Fibroblast of lung (primary cell): ENCODE measurements around the gene UMOD.

Source experiments
- CTCF ChIP-seq, 2 donors: IDR thresholded peaks in 1 of 2; conservative IDR thresholded peaks in 1 of 2; 1 replicate in 1 of 2; 2 replicates in 1 of 2; pipeline ENCODE4 v1.5.1; 2011 to 2012; ENCODE audit warnings: low read length in 2 of 2, control low read depth in 1 of 2, inconsistent platforms in 1 of 2, low read depth in 1 of 2, mild to moderate bottlenecking in 1 of 2
- EZH2 ChIP-seq: IDR thresholded peaks from 2 replicates; pipeline ENCODE4 v1.5.1; 2012; ENCODE audit warnings: low read length, control low read depth, mild to moderate bottlenecking; ENCODE audit errors: missing control alignments

DNA sequence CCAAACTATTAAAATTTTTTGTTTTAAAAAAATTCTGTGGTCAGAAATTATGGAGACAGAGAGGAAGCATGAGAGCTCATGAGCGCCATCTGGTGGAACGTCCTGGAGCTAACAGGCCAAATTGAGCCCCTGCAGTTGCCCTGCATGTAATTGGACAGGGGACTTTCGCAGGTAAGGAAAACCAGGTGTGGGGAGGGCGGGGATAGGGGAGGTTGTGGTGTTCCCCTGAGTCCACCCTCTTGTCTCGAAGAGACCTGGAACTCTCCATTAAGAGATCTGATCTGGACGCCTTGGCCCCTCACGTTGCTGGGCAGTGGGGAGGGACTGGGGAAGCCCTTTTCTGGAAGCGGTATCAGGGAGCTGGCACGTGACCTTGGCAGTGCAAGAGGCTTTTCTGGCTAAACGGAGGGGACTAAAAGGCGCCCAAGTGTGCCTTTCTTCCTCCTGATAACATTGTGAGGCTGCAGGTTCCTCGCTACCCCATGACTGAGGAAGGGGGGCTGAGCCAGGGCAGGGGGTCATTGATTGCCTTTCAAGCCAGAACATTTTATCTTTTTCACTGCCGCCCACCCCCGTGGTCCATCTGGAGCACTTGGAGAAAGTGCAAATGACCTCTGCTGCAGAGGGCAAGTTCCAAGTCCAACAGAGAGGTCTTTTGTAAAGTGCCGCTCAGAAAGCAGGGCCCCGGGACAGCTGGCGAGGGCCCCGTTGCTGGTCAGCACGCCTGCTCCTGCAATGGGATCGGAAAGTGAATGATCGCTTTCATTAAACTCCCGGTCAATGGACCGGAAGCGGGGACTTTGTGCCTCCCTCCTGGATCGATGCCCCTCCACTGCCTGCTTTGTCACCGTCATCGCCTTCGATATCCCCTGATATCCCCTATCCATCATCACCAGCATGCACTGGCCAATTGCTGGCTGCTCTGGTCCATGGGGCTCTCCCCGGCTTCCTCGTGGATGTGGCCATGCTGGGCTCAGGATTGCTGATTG, 33.6 kb upstream of the UMOD start:
- peak; percentile 79 to 82 for TF ChIP-seq CTCF (conservative IDR thresholded peaks at IDR 0.05 in 1 of 2, IDR thresholded peaks at IDR 0.05 in 1 of 2; ENCODE audit: low read depth in 1 of 2, low read length in 2 of 2)
- TF ChIP-seq EZH2, result no peak
